Endometrial microvascular endothelial cells (primary cell): Measurements from ENCODE around the gene KCNH2. TPM values are rescaled to one million over a fixed set of nuclear protein-coding genes. Genes with fewer than 3 reads are reported as not detected.

ENCODE experiments used
- in situ Hi-C: cut with HindIII; loops from 2 replicates; pipeline ENCODE4 v1.10.0; 2017; ENCODE audit warnings: low sequenced_read_pairs, low pct_unique_long_range_greater_than_20kb; ENCODE audit errors: inconsistent ontology term
- total RNA-seq: library from RNA; depleted of rRNA; stranded (reverse); fragments of >200 nt; gene quantifications from one replicate; pipeline ENCODE4 v1.2.3, GENCODE V29; 2015; ENCODE audit errors: inconsistent ontology term

Gene KCNH2
- total RNA-seq, 1 donor from 2014 or later = not detected

GRCh38 chr7:150901160-150902035 is 76.7 kb downstream of the KCNH2 start:
- in situ Hi-C loops = no loop called here

- in situ Hi-C loops = no loop called here
These were observed 77.4 kb downstream of the KCNH2 start for GRCh38 chr7:150900675-150901074.

GRCh38 chr7:150898475-150899011 is 79.6 kb downstream of the KCNH2 start:
- in situ Hi-C loops = no loop called here

- in situ Hi-C loops = no loop called here
These were observed 80.3 kb downstream of the KCNH2 start for GRCh38 chr7:150897502-150898474.

GRCh38 chr7:150896562-150897209 is 81.4 kb downstream of the KCNH2 start:
- in situ Hi-C loops = no loop called here

GRCh38 chr7:150895809-150896208 is 82.3 kb downstream of the KCNH2 start:
- in situ Hi-C loops = no loop called here

Other genes starting within 250 kb of the KCNH2 start
- gene GIMAP5, start 240.9 kb downstream of the KCNH2 start, total RNA-seq = 13.6 TPM
- gene TMEM176B, start 178.0 kb downstream of the KCNH2 start, total RNA-seq = not detected
- gene TMEM176A, start 177.6 kb downstream of the KCNH2 start, total RNA-seq = not detected
- gene AOC1, start 125.8 kb downstream of the KCNH2 start, total RNA-seq = not detected
- gene NOS3, start 12.7 kb upstream of the KCNH2 start, total RNA-seq = 37.4 TPM
- gene ATG9B, start 46.2 kb upstream of the KCNH2 start, total RNA-seq = not detected
- 53.2 TPM for gene ABCB8, start 50.1 kb upstream of the KCNH2 start, total RNA-seq
- gene ASIC3, start 70.2 kb upstream of the KCNH2 start, total RNA-seq = 0.56 TPM
- gene CDK5, start 79.6 kb upstream of the KCNH2 start, total RNA-seq = 10.5 TPM
- 212 TPM for gene SLC4A2, start 81.3 kb upstream of the KCNH2 start, total RNA-seq
- gene FASTK, start 102.5 kb upstream of the KCNH2 start, total RNA-seq = 95.0 TPM
- gene TMUB1, start 105.2 kb upstream of the KCNH2 start, total RNA-seq = 40.5 TPM
- gene AGAP3, start 108.2 kb upstream of the KCNH2 start, total RNA-seq = 52.1 TPM
- not detected for gene GBX1, start 189.4 kb upstream of the KCNH2 start, total RNA-seq
- not detected for gene ASB10, start 208.9 kb upstream of the KCNH2 start, total RNA-seq
- gene H2BK1, start 232.2 kb upstream of the KCNH2 start, total RNA-seq = not detected
- gene ABCF2, start 248.9 kb upstream of the KCNH2 start, total RNA-seq = 89.1 TPM